Measurements from ENCODE around the gene KIAA2012. TPM values are rescaled to one million over a fixed set of nuclear protein-coding genes. Genes with fewer than 3 reads are reported as not detected.

The KIAA2012 gene
- total RNA-seq, 1 donor from 2014 or later, result not detected

DNA sequence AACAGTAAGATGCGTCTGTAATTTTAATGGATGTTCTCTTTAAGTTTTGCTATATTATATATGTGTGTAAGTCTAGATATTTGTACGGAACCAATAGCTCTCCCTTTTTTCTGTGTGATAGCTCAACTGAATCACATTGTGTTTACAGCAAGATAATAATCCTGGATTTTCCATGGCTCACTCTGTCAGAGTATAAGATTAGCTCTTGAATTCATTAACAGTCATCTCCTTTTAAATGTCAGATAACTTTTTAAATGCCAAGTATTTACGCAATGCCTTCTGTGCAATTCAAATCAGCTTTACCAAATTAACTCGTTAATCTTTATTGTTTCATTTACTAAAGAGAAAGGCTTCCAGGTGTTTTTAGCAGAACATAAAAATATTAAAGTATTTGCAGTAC lies 76.9 kb downstream of the KIAA2012 start:
- DNase-seq (ENCODE audit: low read depth), result no peak

GRCh38 chr2:202152104-202152715 lies 79.2 kb downstream of the KIAA2012 start:
- DNase-seq (ENCODE audit: low read depth), result no peak

DNA sequence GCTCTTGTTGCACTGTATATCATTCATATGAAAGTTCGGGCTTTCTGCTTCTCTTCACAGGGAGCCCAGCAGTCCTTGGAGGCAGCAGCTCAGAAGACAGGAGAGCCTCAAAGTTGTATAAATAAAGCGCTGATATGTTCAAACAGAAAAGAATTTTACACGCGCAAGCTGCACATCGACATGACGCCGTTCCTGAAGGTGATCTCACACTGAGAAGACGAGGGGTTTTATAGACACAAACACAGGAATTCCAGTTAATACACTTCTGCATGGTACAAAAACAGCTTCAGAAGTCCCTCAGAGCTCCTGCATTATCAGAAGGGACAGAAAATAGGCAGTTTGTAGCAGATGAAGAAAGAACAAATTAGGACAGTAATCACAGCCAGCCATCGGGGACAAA lies 81.6 kb downstream of the KIAA2012 start:
- DNase-seq (ENCODE audit: low read depth), result no peak

- no peak for DNase-seq (ENCODE audit: low read depth)
Measured at GRCh38 chr2:202157211-202157990, 84.3 kb downstream of the KIAA2012 start.

DNA sequence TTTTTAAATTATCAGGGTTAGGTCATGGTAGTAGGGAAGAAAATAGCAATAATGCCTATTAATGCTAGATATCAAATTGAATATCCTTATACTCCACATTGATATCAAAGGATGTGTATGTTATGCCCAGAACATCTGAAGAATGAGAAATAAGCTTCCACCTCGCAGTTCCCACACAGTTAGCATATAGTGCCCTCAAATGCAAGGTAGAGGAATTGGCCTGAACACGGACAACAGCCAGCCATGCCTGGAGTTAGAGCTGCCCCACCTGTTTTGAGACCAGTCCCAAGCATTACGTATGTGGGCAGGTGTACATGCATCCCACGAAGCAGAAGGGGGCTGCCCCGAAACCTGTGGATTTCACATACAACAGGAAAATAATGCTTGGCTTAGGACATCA lies 85.7 kb downstream of the KIAA2012 start:
- peak; percentile 26 for DNase-seq (ENCODE audit: low read depth)

GRCh38 chr2:202161151-202161835 lies 88.2 kb downstream of the KIAA2012 start:
- no peak for DNase-seq (ENCODE audit: low read depth)

DNA sequence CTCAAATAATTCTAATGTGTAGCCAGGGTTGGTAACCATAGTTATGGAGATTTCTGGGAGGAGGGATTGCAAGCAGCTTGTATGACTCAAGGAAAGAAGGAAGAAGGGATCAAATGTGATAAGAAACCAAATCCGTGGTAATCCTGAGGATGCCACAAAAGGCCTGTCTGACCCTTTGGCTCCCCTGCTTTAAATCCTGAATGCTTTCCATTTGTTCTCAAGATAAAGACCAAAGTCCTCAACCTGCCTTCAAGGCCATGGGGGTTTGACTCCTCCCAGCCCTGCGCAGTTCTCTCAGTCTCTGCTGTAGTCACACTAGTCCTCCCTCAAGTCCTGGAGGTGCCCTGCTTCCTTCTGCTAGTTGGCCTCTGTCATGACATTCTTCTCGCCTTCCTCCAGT lies 91.4 kb downstream of the KIAA2012 start:
- no peak for DNase-seq (ENCODE audit: low read depth)

DNA sequence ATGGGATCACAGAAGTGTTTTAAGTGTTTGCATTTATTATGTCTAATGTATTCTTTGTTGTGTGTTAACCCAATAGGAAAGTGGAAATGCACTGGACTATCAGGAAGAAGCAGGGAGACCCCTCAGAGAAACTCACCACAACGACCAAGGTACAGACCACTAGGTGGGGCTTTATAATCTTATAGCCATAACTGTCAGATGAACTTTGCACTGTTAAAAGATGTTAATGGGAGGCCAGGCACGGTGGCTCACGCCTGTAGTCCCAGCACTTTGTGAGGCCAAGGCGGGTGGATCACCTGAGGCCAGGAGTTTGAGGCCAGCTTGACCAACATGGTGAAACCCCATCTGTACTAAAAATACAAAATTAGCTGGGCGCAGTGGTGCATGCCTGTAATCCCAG lies 92.2 kb downstream of the KIAA2012 start:
- DNase-seq (ENCODE audit: low read depth), result no peak

DNA sequence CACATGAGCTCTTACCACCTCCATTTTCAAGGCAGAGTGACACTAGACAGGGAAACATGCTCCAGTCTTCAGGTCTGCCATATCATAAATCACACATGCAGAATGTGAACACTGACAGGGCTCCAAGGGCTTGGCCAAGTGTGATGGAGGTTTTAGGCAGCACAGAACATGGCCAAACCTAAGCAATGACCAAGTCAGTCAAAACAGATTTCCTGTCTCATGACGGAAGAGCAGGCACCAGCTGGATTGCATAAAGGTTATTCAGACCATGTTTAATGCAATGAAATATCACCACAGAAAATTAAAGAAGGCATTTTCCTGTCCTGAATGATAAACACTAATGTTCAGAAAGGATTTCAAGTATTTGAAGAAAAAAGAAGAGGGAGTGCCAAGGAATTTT lies 92.9 kb downstream of the KIAA2012 start:
- no peak for DNase-seq (ENCODE audit: low read depth)

DNA sequence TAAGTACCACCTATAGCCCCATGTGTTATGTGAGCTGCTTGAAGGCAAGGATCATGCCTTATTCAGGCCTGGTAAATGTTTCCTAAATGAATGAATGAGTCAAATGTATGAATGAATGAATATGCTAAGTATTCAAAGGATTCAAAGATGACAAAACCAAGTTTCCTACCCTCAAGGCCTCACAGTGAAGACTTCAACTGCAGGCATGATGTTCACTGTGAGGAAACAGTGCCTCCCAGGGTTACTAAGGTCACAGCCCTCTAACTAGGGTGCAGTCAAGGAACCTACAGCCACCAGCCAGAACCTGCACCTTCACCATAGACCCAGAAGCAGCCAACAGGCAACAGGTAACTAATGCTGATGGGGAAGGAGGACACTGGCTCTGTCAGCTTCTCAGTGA lies 96.1 kb downstream of the KIAA2012 start:
- no peak for DNase-seq (ENCODE audit: low read depth)

DNA sequence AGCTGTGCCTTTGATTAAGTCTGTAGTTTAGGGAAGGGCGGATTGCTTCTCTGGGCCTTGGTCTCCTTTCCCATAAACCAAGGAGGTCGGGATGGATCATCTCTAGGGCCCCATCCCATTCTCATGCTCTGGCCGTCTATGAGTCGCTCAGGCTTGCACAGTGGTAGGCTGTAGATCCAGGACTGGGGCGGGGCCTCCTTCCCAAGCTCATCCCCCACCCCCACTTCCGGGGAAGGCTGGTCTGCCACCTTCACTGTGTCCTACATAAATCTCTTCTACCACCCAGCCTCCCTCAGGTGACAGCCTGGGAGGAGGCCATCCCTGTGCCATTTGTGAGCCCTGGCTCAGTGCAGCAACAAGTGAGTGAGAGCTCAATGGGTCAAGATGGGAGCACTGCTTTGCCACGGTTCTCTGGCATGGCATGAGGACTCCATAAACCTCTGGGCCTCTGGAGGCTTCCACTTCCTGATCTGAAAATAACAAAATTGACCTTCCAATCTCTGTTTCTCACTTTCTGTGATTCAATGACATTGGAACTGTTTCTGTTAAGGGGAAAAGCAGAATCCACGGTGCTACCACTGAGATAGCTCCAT lies 96.9 kb downstream of the KIAA2012 start:
- DNase-seq (ENCODE audit: low read depth), result no peak

DNA sequence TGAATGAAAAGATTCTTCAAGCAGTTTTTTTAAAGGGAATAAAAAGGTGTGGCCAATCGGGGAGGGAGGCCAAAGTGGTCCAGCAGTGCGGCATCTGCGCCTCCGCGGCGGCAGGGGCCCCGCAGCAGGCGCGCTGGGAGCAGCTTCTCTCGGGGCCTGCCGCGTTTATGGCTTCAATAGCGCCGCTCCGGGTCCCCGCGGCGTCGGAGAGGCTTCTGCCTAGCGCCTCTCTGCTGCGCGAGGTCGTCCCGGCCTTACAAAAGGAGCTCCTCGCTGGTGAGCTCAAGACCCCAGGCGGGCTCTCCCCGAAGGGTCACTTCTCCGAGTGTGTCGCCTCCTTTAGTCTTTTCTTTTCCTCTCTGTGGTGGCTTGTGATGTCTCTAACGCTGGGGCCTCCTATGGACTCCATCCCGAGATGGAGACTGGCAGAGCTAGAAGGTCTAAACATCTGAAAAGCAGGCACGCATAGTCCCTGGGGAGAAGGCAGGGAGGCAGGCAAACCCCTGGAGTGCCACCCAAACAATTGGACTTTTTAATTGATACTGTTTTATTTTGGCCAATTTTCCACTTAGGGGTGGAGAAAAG lies 98.3 kb downstream of the KIAA2012 start:
- DNase-seq (ENCODE audit: low read depth), result no peak

DNA sequence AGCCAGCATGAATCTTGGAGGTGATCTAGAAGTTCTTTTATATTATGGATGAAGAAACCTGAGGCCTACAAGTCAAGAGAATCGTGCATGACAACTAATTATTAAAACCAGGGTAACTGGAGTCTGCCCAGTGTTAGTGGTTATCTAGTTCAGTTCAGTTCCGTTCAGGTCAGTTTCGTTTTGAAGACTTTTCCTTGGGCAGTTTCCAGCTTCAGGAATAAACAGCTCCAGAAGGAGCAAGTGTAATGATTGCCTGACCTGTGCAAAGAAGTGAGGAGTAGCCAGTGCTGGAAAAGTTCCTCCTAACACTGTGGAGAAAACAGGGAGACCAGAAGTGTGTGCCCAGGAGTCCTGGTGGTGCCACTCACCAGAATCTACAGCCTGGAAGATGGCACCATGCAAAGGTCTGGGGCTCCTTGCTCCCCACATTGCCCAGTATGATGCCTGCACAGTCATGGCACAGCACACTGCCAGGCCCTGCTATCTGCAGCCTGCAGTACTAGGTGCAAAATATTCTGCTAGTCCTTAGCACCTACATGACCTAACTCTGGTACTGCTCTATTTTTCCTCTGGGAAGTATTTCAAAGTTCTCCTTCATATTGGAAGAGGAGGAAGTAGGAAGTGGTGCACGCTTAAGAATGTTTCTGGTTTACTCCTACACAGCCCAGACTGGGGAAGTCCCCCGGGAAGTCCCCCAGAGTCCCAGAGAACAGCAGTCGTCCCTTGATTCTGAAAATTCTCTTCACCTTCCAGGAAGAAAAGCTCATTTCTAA lies 99.6 kb downstream of the KIAA2012 start:
- DNase-seq (ENCODE audit: low read depth), result peak; percentile 55

- DNase-seq (ENCODE audit: low read depth), result peak; percentile 58
Measured at GRCh38 chr2:202178346-202178958, 105.4 kb downstream of the KIAA2012 start.

GRCh38 chr2:202184557-202184956 lies 111.5 kb downstream of the KIAA2012 start:
- DNase-seq (ENCODE audit: low read depth), result no peak

DNA sequence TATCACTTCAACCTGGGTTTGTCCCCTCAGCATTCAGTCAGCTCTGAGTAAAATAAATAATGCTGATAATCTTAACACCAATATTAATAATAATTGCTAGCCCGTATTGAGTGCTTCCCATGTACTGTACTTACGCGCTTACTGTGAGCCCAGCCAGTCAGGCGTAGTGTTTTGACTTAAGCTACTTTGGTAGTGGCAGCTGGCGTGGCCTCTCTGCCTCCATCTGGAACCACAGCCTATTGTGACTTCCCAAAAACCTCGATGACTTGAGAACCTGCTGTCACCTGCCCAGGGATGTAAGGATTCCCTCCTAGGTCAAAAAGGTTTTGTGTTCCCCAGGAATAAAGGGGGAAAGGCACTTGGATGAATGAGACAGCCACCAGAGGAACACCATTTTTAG lies 112.1 kb downstream of the KIAA2012 start:
- DNase-seq (ENCODE audit: low read depth), result no peak

- no peak for DNase-seq (ENCODE audit: low read depth)
Measured at GRCh38 chr2:202186641-202187202, 113.7 kb downstream of the KIAA2012 start.

DNA sequence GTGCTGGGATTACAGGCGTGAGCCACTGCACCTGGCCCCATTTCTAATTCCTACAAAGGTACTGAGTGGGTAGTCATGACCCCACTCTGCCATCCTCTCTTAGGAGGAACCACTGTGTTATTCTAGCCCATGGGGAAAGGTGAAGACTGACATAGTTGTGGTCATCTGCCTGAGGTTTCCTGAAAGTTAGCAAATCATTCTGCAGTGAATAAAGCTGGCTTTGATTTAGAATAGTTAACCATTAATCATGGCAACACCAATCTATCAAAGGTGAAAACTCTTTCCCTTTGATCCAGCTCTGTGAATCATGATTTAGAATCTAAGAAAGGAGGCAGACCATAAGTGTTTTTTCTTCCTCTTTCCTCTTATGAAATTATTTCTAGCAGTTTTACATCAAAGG lies 114.5 kb downstream of the KIAA2012 start:
- DNase-seq (ENCODE audit: low read depth), result peak; percentile 99

GRCh38 chr2:202193305-202193704 lies 120.2 kb downstream of the KIAA2012 start:
- no peak for DNase-seq (ENCODE audit: low read depth)

DNA sequence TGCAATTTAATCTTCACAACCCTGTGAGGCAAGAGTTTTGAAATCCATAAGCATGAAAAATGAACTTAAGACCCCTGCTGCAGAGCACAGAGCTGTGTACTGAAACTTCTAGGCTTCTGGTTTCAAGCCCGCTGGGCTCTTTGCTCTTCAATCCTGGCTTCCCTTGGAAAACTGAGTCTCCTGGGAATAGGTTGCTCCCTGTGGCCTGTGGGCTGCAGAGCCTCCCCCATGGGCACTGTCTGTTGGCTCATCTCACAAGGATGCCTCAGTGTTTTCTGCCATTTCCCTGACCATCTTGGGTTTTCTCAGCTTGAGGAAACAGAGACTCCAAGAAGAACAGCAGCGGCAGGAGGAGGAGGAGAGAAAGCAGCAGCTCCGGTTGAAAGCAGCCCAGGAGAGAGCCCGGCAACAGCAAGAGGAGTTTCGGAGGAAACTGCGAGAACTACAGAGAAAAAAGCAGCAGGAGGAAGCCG lies 120.9 kb downstream of the KIAA2012 start:
- no peak for DNase-seq (ENCODE audit: low read depth)

GRCh38 chr2:202194418-202194817 lies 121.4 kb downstream of the KIAA2012 start:
- DNase-seq (ENCODE audit: low read depth), result no peak

Measured in renal cortical epithelial cell (primary cell).